Neural cell (in vitro differentiated cells): Measurements from ENCODE around the gene CASZ1. TPM values are rescaled to one million over a fixed set of nuclear protein-coding genes. Genes with fewer than 3 reads are reported as not detected.

ENCODE experiments used
- H2AFZ ChIP-seq: fragments of 200-600, 300-800 bp; sonication (generic), shearing (Covaris generic); 2 replicates; pipeline ENCODE4 v1.6.0; 2014; ENCODE audit warnings: low read depth, mild to moderate bottlenecking, antibody characterized with exemption, low read length, moderate library complexity
- H3F3A ChIP-seq: fragments of 200-600 bp; shearing (Covaris generic); 2 replicates; pipeline ENCODE4 v1.6.1; 2016; ENCODE audit warnings: mild to moderate bottlenecking, moderate library complexity, mixed read lengths, antibody characterized with exemption, low read length; ENCODE audit not compliant: insufficient read depth, poor library complexity, severe bottlenecking
- H3K27ac ChIP-seq: fragments of 200-600, 300-800 bp; sonication (generic), shearing (Covaris generic); 2 replicates; pipeline ENCODE4 v1.5.1; 2014; ENCODE audit warnings: mild to moderate bottlenecking, low read length, moderate library complexity
- H3K27me3 ChIP-seq: fragments of 300-800, 200-600 bp; sonication (generic), shearing (Covaris generic); 2 replicates; pipeline ENCODE4 v1.6.0; 2014; ENCODE audit warnings: mild to moderate bottlenecking, low read depth, low read length, moderate library complexity; ENCODE audit not compliant: insufficient read depth
- H3K36me3 ChIP-seq: fragments of 300-800, 200-600 bp; sonication (generic), shearing (Covaris generic); 2 replicates; pipeline ENCODE4 v1.5.1; 2014; ENCODE audit warnings: mild to moderate bottlenecking, antibody characterized with exemption, low read length, moderate library complexity; ENCODE audit not compliant: insufficient read depth
- H3K4me2 ChIP-seq: fragments of 300-800, 200-600 bp; sonication (generic), shearing (Covaris generic); 2 replicates; pipeline ENCODE4 v1.6.0; 2014; ENCODE audit warnings: mild to moderate bottlenecking, low read length
- H3K4me3 ChIP-seq: fragments of 300-800, 200-600 bp; sonication (generic), shearing (Covaris generic); 2 replicates; pipeline ENCODE4 v1.5.1; 2014; ENCODE audit warnings: mild to moderate bottlenecking, low read length, moderate library complexity
- H3K79me2 ChIP-seq: fragments of 200-600 bp; shearing (Covaris generic); replicated peaks from 2 replicates; pipeline ENCODE4 v1.6.0; 2014; ENCODE audit warnings: mild to moderate bottlenecking, low read length, moderate library complexity; ENCODE audit not compliant: insufficient read depth
- H3K9ac ChIP-seq: fragments of 300-800, 200-600 bp; sonication (generic), shearing (Covaris generic); 2 replicates; pipeline ENCODE4 v1.6.1; 2016; ENCODE audit warnings: mild to moderate bottlenecking, low read length, mixed read lengths
- H3K9me2 ChIP-seq: fragments of 200-600 bp; shearing (Covaris generic); 2 replicates; pipeline ENCODE4 v1.6.1; 2016; ENCODE audit warnings: mild to moderate bottlenecking, low read length, mixed read lengths; ENCODE audit not compliant: insufficient read depth
- H3K9me3 ChIP-seq: fragments of 200-600, 300-800 bp; sonication (generic), shearing (Covaris generic); 2 replicates; pipeline ENCODE4 v1.6.1; 2016; ENCODE audit warnings: mild to moderate bottlenecking, mixed run types, low read length, moderate library complexity, mixed read lengths
- H4K20me1 ChIP-seq: fragments of 200-600 bp; shearing (Covaris generic); 2 replicates; pipeline ENCODE4 v1.6.1; 2016; ENCODE audit warnings: mild to moderate bottlenecking, mixed run types; ENCODE audit not compliant: insufficient read depth
- CTCF ChIP-seq: fragments of 450-650 bp; IDR thresholded peaks from 2 replicates; pipeline ENCODE4 v1.5.1; 2014; ENCODE audit warnings: antibody characterized with exemption, mild to moderate bottlenecking, moderate library complexity; ENCODE audit not compliant: poor library complexity, severe bottlenecking
- EP300 ChIP-seq: fragments of 450-650 bp; conservative IDR thresholded peaks from 2 replicates; pipeline ENCODE4 v1.6.1; 2014; ENCODE audit warnings: antibody characterized with exemption, mild to moderate bottlenecking, moderate library complexity; ENCODE audit not compliant: poor library complexity, severe bottlenecking
- EZH2 ChIP-seq: fragments of 200-600, 300-800 bp; shearing (Covaris generic), sonication (generic); IDR thresholded peaks from 2 replicates; pipeline ENCODE4 v1.6.1; 2014; ENCODE audit warnings: antibody characterized with exemption, low read length, borderline replicate concordance, mild to moderate bottlenecking; ENCODE audit not compliant: insufficient read depth, poor library complexity, severe bottlenecking
- MXI1 ChIP-seq: fragments of 450-650 bp; conservative IDR thresholded peaks from 2 replicates; pipeline ENCODE4 v1.6.1; 2014; ENCODE audit warnings: antibody characterized with exemption, mild to moderate bottlenecking; ENCODE audit not compliant: poor library complexity, severe bottlenecking
- POLR2AphosphoS5 ChIP-seq: IDR thresholded peaks from 2 replicates; pipeline ENCODE4 v1.6.1; 2012
- RAD21 ChIP-seq: fragments of 450-650 bp; conservative IDR thresholded peaks from 2 replicates; pipeline ENCODE4 v1.6.1; 2014; ENCODE audit warnings: antibody characterized with exemption, mild to moderate bottlenecking, moderate library complexity
- REST ChIP-seq: IDR thresholded peaks from 2 replicates; pipeline ENCODE4 v1.6.1; 2012; ENCODE audit warnings: borderline replicate concordance
- SMC3 ChIP-seq: fragments of 450-650 bp; conservative IDR thresholded peaks from 2 replicates; pipeline ENCODE4 v1.6.1; 2014; ENCODE audit warnings: antibody characterized with exemption, mild to moderate bottlenecking, moderate library complexity; ENCODE audit not compliant: poor library complexity
- TAF1 ChIP-seq: IDR thresholded peaks from 2 replicates; pipeline ENCODE4 v1.6.1; 2012; ENCODE audit warnings: low read depth
- polyA plus RNA-seq: library from polyadenylated mRNA; depleted of rRNA; stranded (reverse); fragments of >200 nt; gene quantifications from 2 replicates; pipeline ENCODE4 v1.2.3, GENCODE V29; 2014

CASZ1 gene
- polyA plus RNA-seq, 1 donor from 2014 or later = 0.27 TPM

- peaks cover 3% of the 10 kb centered on the region for H4K20me1 ChIP-seq
- H3K36me3 ChIP-seq = no peaks in the 10 kb centered on the region
- H3K27me3 ChIP-seq = peaks cover 35% of the 10 kb centered on the region
Measured at GRCh38 chr1:10789803-10790702, 6.4 kb downstream of the CASZ1 start.

More at GRCh38 chr1:10789803-10790702, 6.4 kb downstream of the CASZ1 start:
- no peaks in the 10 kb centered on the region for H3F3A ChIP-seq
- H3K9me3 ChIP-seq = no peaks in the 10 kb centered on the region
- H3K27ac ChIP-seq = no peak overlapping the region
- H3K9me2 ChIP-seq = no peaks in the 10 kb centered on the region
- TF ChIP-seq MXI1 (no peak), CTCF (no peak), SMC3 (no peak), EP300 (no peak), POLR2AphosphoS5 (no peak), REST (no peak), EZH2 (no peak), RAD21 (no peak), TAF1 (no peak)
- no peak overlapping the region for H3K4me3 ChIP-seq
- H2AFZ ChIP-seq = no peak overlapping the region
- H3K9ac ChIP-seq = no peak overlapping the region
- H3K4me2 ChIP-seq = no peak overlapping the region
- no peaks in the 10 kb centered on the region for H3K79me2 ChIP-seq
